HepG2 (cell line): ENCODE results near the gene EID3. TPM values are rescaled to one million over a fixed set of nuclear protein-coding genes. Genes with fewer than 3 reads are reported as not detected.
A peak's percentile ranks its signal among the peaks of the same experiment; 100 is the strongest.

Source experiments
- CERS6 ChIP-seq: sonication (generic); formaldehyde crosslinking; IDR thresholded peaks from 2 replicates; pipeline ENCODE4 v1.5.0; 2020; ENCODE audit warnings: missing genetic modification reagents
- DR1 ChIP-seq: sonication (generic); formaldehyde crosslinking; IDR thresholded peaks from 2 replicates; pipeline ENCODE4 v1.8.0; 2021; ENCODE audit warnings: mild to moderate bottlenecking, missing genetic modification reagents, inconsistent platforms
- FOXO4 ChIP-seq: sonication (generic); formaldehyde crosslinking; conservative IDR thresholded peaks from 2 replicates; pipeline ENCODE4 v1.8.1; 2023; ENCODE audit warnings: missing genetic modification reagents
- GABPB1 ChIP-seq: IDR thresholded peaks from 2 replicates; pipeline ENCODE4 v1.6.1; 2016; ENCODE audit warnings: mild to moderate bottlenecking, missing genetic modification reagents, moderate library complexity, missing compliant biosample characterization
- HMG20A ChIP-seq: IDR thresholded peaks from 2 replicates; pipeline ENCODE4 v1.6.1; 2016; ENCODE audit warnings: borderline replicate concordance
- IKZF4 ChIP-seq: sonication (generic); formaldehyde crosslinking; IDR thresholded peaks from 2 replicates; pipeline ENCODE4 v1.5.1; 2020; ENCODE audit warnings: borderline replicate concordance, mild to moderate bottlenecking, low read depth, missing genetic modification reagents; ENCODE audit errors: not compliant biosample characterization
- ISL2 ChIP-seq: sonication (generic); formaldehyde crosslinking; IDR thresholded peaks from 2 replicates; pipeline ENCODE4 v1.5.0; 2020; ENCODE audit warnings: missing genetic modification reagents
- PHF8 ChIP-seq: sonication (generic); formaldehyde crosslinking; IDR thresholded peaks from 2 replicates; pipeline ENCODE4 v1.5.0; 2020; ENCODE audit warnings: missing genetic modification reagents
- SIN3A ChIP-seq: IDR thresholded peaks from 2 replicates; pipeline ENCODE4 v1.6.1; 2011; ENCODE audit warnings: low read depth, mild to moderate bottlenecking, control low read depth, low read length, borderline replicate concordance
- SOX5 ChIP-seq: IDR thresholded peaks from 2 replicates; pipeline ENCODE4 v1.6.1; 2016; ENCODE audit warnings: borderline replicate concordance
- SP140L ChIP-seq: sonication (generic); formaldehyde crosslinking; IDR thresholded peaks from 2 replicates; pipeline ENCODE4 v1.4.0; 2020; ENCODE audit warnings: missing genetic modification reagents, borderline replicate concordance
- ZBTB38 ChIP-seq: sonication (generic); formaldehyde crosslinking; IDR thresholded peaks from 2 replicates; pipeline ENCODE4 v1.5.1; 2020; ENCODE audit warnings: mild to moderate bottlenecking, missing genetic modification reagents
- ZNF710 ChIP-seq: sonication (generic); formaldehyde crosslinking; IDR thresholded peaks from 2 replicates; pipeline ENCODE4 v1.5.0; 2020; ENCODE audit warnings: mild to moderate bottlenecking, missing genetic modification reagents, borderline replicate concordance
- ZNF766 ChIP-seq: sonication (generic); formaldehyde crosslinking; IDR thresholded peaks from 2 replicates; pipeline ENCODE4 v1.5.0; 2020; ENCODE audit warnings: missing genetic modification reagents, borderline replicate concordance
- polyA plus RNA-seq, 8 experiments: library from polyadenylated mRNA; depleted of rRNA in 3 of 8; stranded (reverse) in 7 of 8; unstranded in 1 of 8; fragments of >200 nt; fragmentation: Illumina TruSeq in 4 of 8; extraction: Trizol in 4 of 8; gene quantifications; 2 replicates each; pipeline versions ENCODE4 v1.2.1 to v1.2.3, GENCODE V29; 2011 to 2016; ENCODE audit warnings: low read depth in 4 of 8, missing spikeins in 1 of 8, mixed read lengths in 1 of 8; ENCODE audit not compliant: insufficient read depth in 1 of 8
- total RNA-seq, 5 experiments: library from RNA; depleted of rRNA; stranded (reverse); fragments of >200 nt; fragmentation: Illumina TruSeq; extraction: Trizol; gene quantifications; 2 replicates each; pipeline ENCODE4 v1.2.3, GENCODE V29; 2016; ENCODE audit warnings: low read depth in 1 of 5
- TF ChIP-seq, protein P1 (sequence below): sonication (generic); formaldehyde crosslinking; IDR thresholded peaks from 2 replicates; pipeline ENCODE4 v1.5.0; 2020; ENCODE audit warnings: missing genetic modification reagents
- TF ChIP-seq, protein P2 (sequence below): IDR thresholded peaks from 2 replicates; pipeline ENCODE4 v1.6.1; 2016; ENCODE audit warnings: low read depth, missing genetic modification reagents, missing compliant biosample characterization

EID3 gene
- total and polyA plus RNA-seq, 2 of the 13 experiments (the other 11 are each of a cell fraction or from before 2014, with no cell fraction given): 0.38 to 4.5 TPM

DNA sequence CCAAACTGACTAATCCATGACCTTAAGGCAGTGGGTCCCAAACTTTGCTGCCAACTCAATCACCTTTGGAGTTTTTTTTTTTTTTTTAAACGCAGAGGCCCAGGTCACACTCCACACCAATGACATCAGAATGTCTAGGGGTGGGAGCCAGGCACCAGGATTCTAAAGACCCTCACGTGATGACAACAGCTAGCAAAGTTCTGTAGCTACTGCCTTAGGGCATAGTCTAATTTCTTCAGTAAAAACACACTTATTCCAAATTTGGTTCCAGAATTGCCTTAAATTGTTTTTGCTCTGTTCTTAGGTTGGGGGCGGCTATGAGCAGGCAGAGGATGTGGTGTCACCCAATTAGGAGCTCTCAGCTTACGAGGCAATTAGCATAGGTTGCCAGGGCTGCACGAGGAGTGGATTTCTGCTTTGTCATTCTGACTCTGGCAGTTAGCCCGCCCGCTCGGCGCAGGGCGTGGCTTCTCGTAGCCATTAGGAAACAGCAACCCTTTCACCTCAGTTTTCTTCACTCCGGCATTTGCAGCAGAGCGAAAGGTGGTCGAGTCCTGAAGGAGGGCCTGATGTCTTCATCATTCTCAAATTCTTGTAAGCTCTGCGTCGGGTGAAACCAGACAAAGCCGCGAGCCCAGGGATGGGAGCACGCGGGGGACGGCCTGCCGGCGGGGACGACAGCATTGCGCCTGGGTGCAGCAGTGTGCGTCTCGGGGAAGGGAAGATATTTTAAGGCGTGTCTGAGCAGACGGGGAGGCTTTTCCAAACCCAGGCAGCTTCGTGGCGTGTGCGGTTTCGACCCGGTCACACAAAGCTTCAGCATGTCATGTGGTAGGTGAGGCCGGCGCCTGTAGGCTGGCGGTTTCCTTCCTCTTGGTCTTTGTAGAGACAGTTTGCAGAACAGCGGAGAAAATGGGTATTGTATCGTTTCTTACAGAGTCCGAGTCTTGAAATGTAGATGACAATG lies 16.7 kb upstream of the EID3 start (continued):
- TF ChIP-seq, protein P1, sequence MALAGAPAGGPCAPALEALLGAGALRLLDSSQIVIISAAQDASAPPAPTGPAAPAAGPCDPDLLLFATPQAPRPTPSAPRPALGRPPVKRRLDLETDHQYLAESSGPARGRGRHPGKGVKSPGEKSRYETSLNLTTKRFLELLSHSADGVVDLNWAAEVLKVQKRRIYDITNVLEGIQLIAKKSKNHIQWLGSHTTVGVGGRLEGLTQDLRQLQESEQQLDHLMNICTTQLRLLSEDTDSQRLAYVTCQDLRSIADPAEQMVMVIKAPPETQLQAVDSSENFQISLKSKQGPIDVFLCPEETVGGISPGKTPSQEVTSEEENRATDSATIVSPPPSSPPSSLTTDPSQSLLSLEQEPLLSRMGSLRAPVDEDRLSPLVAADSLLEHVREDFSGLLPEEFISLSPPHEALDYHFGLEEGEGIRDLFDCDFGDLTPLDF: no peak
- TF ChIP-seq ZBTB38 (CRISPR knock-in tag): no peak; the same call in 1 of the 2 replicates
- peak; percentile 85; the same call in 1 of the 2 replicates for TF ChIP-seq SIN3A
- peak; percentile 50; the same call in 1 of the 2 replicates for TF ChIP-seq GABPB1 (CRISPR knock-in tag)
- TF ChIP-seq ZNF766 (CRISPR knock-in tag): no peak
- TF ChIP-seq SOX5 (CRISPR knock-in tag): no peak; the same call in 1 of the 2 replicates
- TF ChIP-seq SP140L (CRISPR knock-in tag): 0 out of 2 replicates have a peak, but pooled peaks have one; percentile 24
- TF ChIP-seq PHF8 (CRISPR knock-in tag): peak; percentile 91
- TF ChIP-seq ZNF710 (CRISPR knock-in tag): peak; percentile 52; the same call in 1 of the 2 replicates
- TF ChIP-seq DR1 (CRISPR knock-in tag): peak; percentile 65; the same call in 1 of the 2 replicates
- no peak for TF ChIP-seq FOXO4 (CRISPR knock-in tag)
- TF ChIP-seq, protein P2, sequence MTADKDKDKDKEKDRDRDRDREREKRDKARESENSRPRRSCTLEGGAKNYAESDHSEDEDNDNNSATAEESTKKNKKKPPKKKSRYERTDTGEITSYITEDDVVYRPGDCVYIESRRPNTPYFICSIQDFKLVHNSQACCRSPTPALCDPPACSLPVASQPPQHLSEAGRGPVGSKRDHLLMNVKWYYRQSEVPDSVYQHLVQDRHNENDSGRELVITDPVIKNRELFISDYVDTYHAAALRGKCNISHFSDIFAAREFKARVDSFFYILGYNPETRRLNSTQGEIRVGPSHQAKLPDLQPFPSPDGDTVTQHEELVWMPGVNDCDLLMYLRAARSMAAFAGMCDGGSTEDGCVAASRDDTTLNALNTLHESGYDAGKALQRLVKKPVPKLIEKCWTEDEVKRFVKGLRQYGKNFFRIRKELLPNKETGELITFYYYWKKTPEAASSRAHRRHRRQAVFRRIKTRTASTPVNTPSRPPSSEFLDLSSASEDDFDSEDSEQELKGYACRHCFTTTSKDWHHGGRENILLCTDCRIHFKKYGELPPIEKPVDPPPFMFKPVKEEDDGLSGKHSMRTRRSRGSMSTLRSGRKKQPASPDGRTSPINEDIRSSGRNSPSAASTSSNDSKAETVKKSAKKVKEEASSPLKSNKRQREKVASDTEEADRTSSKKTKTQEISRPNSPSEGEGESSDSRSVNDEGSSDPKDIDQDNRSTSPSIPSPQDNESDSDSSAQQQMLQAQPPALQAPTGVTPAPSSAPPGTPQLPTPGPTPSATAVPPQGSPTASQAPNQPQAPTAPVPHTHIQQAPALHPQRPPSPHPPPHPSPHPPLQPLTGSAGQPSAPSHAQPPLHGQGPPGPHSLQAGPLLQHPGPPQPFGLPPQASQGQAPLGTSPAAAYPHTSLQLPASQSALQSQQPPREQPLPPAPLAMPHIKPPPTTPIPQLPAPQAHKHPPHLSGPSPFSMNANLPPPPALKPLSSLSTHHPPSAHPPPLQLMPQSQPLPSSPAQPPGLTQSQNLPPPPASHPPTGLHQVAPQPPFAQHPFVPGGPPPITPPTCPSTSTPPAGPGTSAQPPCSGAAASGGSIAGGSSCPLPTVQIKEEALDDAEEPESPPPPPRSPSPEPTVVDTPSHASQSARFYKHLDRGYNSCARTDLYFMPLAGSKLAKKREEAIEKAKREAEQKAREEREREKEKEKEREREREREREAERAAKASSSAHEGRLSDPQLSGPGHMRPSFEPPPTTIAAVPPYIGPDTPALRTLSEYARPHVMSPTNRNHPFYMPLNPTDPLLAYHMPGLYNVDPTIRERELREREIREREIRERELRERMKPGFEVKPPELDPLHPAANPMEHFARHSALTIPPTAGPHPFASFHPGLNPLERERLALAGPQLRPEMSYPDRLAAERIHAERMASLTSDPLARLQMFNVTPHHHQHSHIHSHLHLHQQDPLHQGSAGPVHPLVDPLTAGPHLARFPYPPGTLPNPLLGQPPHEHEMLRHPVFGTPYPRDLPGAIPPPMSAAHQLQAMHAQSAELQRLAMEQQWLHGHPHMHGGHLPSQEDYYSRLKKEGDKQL (CRISPR knock-in tag): no peak
- TF ChIP-seq IKZF4 (CRISPR knock-in tag): no peak
- TF ChIP-seq CERS6: no peak
- no peak for TF ChIP-seq ISL2 (CRISPR knock-in tag)
- TF ChIP-seq HMG20A (CRISPR knock-in tag): no peak; the same call in 1 of the 2 replicates
